HL-60 (cell line): ENCODE data around the gene ORM2.

ENCODE experiments used
- TF ChIP-seq, protein P1 (sequence below): IDR thresholded peaks from 2 replicates; pipeline ENCODE4 v1.6.1; 2012; ENCODE audit warnings: low read depth; ENCODE audit not compliant: insufficient replicate concordance
- TF ChIP-seq, protein P2 (sequence below): IDR thresholded peaks from one replicate; pipeline ENCODE4 v1.5.1; 2011; ENCODE audit warnings: low read length, control low read depth, inconsistent platforms; ENCODE audit not compliant: insufficient read depth

DNA sequence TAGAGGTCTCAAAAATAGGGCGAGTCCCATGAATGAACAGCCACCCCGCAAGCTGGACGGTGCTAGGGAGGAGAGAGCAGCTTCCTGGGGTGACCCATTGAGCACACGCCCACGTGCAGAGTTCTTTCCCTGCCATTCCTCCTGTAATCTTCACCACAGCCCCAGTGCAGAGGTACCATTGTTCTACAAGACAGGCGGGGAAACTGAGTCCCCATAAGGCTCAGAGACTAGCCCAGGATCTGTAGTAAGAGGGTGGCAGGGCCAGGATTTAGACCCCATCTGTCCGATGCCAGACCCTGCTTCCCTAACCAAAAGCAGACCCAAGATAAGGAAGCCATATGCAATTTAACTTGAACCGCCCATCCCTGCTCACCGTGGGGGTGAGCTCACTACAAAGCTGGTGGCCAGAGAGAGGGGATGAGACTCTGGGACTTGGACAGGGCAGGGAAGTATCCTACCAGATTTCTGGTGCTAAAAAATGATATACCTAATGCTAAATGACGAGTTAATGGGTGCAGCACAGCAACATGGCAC lies 43.5 kb upstream of the ORM2 start:
- TF ChIP-seq, protein P1, sequence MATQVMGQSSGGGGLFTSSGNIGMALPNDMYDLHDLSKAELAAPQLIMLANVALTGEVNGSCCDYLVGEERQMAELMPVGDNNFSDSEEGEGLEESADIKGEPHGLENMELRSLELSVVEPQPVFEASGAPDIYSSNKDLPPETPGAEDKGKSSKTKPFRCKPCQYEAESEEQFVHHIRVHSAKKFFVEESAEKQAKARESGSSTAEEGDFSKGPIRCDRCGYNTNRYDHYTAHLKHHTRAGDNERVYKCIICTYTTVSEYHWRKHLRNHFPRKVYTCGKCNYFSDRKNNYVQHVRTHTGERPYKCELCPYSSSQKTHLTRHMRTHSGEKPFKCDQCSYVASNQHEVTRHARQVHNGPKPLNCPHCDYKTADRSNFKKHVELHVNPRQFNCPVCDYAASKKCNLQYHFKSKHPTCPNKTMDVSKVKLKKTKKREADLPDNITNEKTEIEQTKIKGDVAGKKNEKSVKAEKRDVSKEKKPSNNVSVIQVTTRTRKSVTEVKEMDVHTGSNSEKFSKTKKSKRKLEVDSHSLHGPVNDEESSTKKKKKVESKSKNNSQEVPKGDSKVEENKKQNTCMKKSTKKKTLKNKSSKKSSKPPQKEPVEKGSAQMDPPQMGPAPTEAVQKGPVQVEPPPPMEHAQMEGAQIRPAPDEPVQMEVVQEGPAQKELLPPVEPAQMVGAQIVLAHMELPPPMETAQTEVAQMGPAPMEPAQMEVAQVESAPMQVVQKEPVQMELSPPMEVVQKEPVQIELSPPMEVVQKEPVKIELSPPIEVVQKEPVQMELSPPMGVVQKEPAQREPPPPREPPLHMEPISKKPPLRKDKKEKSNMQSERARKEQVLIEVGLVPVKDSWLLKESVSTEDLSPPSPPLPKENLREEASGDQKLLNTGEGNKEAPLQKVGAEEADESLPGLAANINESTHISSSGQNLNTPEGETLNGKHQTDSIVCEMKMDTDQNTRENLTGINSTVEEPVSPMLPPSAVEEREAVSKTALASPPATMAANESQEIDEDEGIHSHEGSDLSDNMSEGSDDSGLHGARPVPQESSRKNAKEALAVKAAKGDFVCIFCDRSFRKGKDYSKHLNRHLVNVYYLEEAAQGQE = no peak
- TF ChIP-seq, protein P2, sequence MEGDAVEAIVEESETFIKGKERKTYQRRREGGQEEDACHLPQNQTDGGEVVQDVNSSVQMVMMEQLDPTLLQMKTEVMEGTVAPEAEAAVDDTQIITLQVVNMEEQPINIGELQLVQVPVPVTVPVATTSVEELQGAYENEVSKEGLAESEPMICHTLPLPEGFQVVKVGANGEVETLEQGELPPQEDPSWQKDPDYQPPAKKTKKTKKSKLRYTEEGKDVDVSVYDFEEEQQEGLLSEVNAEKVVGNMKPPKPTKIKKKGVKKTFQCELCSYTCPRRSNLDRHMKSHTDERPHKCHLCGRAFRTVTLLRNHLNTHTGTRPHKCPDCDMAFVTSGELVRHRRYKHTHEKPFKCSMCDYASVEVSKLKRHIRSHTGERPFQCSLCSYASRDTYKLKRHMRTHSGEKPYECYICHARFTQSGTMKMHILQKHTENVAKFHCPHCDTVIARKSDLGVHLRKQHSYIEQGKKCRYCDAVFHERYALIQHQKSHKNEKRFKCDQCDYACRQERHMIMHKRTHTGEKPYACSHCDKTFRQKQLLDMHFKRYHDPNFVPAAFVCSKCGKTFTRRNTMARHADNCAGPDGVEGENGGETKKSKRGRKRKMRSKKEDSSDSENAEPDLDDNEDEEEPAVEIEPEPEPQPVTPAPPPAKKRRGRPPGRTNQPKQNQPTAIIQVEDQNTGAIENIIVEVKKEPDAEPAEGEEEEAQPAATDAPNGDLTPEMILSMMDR = no peak
